PFSK-1 (cell line): ENCODE data around the gene NFKBIZ.

Experiments
- FOXP2 ChIP-seq: optimal IDR thresholded peaks from 2 replicates; pipeline ENCODE3; 2011; ENCODE audit warnings: borderline replicate concordance, control low read depth, inconsistent platforms; ENCODE audit not compliant: insufficient read depth; ENCODE audit errors: extremely low read length, extremely low read depth
- POLR2AphosphoS5 ChIP-seq: IDR thresholded peaks from 2 replicates; pipeline ENCODE4 v1.6.1; 2012; ENCODE audit warnings: low read depth, mild to moderate bottlenecking, control low read depth, low read length, moderate library complexity
- REST ChIP-seq, 2 experiments: IDR thresholded peaks; 2 replicates each; pipeline versions ENCODE4 v1.6.1 to v1.8.0; 2011 to 2012; ENCODE audit warnings: low read depth in 2 of 2, low read length in 2 of 2, control low read depth in 1 of 2, inconsistent platforms in 1 of 2, mild to moderate bottlenecking in 1 of 2, moderate library complexity in 1 of 2; ENCODE audit not compliant: insufficient read depth in 1 of 2
- SIN3A ChIP-seq: IDR thresholded peaks from 2 replicates; pipeline ENCODE4 v1.6.1; 2012; ENCODE audit warnings: mild to moderate bottlenecking, low read length, moderate library complexity, borderline replicate concordance; ENCODE audit not compliant: insufficient read depth
- TAF1 ChIP-seq: IDR thresholded peaks from 2 replicates; pipeline ENCODE4 v1.6.1; 2012; ENCODE audit warnings: low read length, control low read depth, borderline replicate concordance; ENCODE audit not compliant: insufficient read depth

NFKBIZ gene

DNA sequence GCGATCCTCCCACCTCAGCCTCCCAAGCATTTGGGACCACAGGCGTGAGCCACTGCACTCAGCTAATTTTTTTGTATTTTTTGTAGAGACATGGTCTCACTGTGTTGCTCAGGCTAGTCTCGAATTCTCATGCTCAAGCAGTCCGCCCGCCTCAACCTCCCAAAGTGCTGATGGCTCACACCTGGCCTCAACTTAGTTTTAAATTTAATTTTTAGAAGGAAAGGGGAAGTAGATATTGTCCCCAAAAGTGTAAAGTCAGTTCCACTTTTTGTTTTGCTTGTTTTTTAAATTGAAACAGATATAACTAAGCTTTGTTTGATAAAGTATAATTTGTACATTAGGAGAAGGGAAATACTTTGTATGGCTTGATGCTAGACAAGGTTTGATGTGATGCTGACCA is 31.3 kb upstream of the NFKBIZ start:
- no peak for TF ChIP-seq TAF1
- TF ChIP-seq REST (IDR thresholded peaks at IDR 0.05; ENCODE audit: insufficient read depth in 1 of 2, low read depth in 2 of 2, low read length in 2 of 2), result no peak
- TF ChIP-seq SIN3A, result no peak
- no peak for TF ChIP-seq POLR2AphosphoS5
- TF ChIP-seq FOXP2, result no peak

DNA sequence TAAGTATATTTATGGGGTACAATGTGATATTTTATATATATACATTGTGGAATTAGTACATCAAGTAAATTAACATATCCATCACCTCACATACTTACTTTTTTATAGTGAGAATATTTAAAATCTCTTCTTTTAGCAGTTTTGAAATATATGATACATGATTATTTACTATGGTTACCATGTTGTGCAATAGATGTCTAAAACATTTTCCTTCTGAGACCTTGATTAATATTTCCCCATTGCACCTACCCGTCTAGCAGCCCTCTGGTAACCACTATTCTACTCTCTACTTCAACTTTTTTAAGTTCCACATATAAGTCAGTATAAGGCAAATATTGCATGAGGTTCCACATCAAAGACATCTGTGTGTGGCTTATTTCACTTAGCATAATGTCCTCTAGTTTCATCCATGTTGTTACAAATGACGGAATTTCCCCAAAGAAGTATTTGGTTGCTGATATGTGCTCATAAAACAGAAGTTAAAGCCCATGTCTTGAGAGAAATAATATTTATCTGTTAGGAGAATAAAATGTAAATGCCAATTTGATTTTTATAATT is 29.6 kb upstream of the NFKBIZ start:
- no peak for TF ChIP-seq FOXP2
- TF ChIP-seq POLR2AphosphoS5, result no peak
- TF ChIP-seq REST (IDR thresholded peaks at IDR 0.05; ENCODE audit: insufficient read depth in 1 of 2, low read depth in 2 of 2, low read length in 2 of 2), result no peak
- TF ChIP-seq SIN3A, result no peak
- no peak for TF ChIP-seq TAF1

DNA sequence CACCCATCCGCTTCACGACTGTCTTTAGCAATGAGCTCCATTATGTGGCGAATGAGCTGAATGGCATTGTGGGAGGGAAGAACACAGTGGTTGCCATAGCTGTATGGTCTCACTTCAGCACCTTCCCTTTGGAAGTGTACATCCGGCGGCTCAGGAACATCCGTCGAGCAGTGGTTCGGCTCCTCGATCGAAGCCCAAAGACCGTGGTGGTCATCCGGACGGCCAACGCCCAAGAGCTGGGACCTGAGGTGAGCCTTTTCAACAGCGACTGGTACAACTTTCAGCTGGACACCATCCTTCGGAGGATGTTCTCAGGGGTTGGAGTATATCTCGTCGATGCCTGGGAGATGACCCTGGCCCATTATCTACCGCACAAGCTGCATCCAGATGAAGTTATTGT is 27.8 kb upstream of the NFKBIZ start:
- TF ChIP-seq REST (IDR thresholded peaks at IDR 0.05; ENCODE audit: insufficient read depth in 1 of 2, low read depth in 2 of 2, low read length in 2 of 2) (no peak), FOXP2 (no peak), TAF1 (no peak), SIN3A (no peak), POLR2AphosphoS5 (no peak)

DNA sequence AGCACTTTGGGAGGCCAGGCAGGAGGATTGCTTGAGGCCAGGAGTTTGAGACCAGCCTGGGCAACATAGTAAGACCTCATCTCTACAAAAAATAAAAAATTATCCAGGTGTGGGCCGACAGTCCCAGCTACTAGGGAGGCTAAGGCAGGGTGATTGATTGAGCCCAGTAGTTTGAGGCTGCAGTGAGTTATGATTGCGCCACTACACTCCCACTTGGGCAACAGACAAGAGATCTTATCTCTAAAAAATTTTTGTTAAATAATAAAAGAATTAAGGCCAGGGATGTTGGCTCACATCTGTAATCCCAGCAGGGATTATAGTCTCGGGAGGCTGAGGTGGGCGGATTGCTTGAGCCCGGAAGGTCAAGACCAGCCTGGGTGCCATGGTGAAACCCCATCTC is 25.8 kb upstream of the NFKBIZ start:
- TF ChIP-seq REST (IDR thresholded peaks at IDR 0.05; ENCODE audit: insufficient read depth in 1 of 2, low read depth in 2 of 2, low read length in 2 of 2), result no peak
- TF ChIP-seq SIN3A, result no peak
- TF ChIP-seq FOXP2, result no peak
- no peak for TF ChIP-seq TAF1

- TF ChIP-seq FOXP2 (no peak), POLR2AphosphoS5 (no peak), SIN3A (no peak), REST (IDR thresholded peaks at IDR 0.05; ENCODE audit: insufficient read depth in 1 of 2, low read depth in 2 of 2, low read length in 2 of 2) (no peak), TAF1 (no peak)
Measured at GRCh38 chr3:101824702-101825101, 24.6 kb upstream of the NFKBIZ start.
